ENCODE measurements around the gene CTDNEP1.

DNA sequence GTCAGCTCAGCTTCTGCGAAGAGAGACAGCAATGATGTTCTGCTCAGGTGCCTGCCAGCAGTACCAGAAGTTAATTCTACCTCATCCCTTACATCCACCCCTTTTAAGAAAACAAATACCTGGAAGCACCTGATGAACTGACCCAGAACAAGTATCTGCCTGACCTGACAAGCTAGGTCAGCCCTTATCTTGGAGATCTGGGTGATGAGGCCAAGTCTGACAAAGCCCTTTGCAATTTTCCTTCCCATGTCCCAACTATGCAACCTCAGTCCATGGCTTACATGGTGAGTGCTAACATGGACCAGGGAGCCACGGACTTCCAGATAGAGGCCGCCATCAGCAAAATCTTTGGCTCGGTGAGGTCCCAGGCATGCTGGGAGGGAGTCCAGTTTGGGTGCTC, 28.2 kb downstream of the CTDNEP1 start:
- TF ChIP-seq, protein P1, sequence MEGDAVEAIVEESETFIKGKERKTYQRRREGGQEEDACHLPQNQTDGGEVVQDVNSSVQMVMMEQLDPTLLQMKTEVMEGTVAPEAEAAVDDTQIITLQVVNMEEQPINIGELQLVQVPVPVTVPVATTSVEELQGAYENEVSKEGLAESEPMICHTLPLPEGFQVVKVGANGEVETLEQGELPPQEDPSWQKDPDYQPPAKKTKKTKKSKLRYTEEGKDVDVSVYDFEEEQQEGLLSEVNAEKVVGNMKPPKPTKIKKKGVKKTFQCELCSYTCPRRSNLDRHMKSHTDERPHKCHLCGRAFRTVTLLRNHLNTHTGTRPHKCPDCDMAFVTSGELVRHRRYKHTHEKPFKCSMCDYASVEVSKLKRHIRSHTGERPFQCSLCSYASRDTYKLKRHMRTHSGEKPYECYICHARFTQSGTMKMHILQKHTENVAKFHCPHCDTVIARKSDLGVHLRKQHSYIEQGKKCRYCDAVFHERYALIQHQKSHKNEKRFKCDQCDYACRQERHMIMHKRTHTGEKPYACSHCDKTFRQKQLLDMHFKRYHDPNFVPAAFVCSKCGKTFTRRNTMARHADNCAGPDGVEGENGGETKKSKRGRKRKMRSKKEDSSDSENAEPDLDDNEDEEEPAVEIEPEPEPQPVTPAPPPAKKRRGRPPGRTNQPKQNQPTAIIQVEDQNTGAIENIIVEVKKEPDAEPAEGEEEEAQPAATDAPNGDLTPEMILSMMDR (IDR thresholded peaks at IDR 0.05) = no peak
- no peak for TF ChIP-seq EP300 (IDR thresholded peaks at IDR 0.05)
